ENCODE results near the gene WDR62.
A peak's percentile ranks its signal among the peaks of the same experiment; 100 is the strongest.

The WDR62 gene

DNA sequence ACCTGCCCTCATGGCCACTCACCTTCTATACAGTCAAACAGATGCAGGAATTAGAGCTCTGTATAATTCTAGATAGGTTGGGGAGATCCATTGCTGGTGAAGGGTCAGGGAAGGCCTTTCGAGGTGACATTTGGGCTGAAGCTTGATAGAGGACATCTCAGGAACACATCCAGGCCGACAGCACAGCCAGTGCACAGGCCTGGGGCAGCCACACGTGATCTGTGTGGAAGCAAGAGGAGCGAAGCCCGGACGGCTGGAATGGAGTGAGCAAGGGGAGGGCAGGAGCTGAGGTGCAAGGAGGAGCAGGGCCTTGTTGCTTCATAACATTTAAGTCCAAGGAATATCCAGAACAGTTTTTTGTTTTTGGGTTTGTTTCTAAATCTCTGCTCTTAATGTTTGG, 51.7 kb downstream of the WDR62 start:
- H3K27ac ChIP-seq: no peak overlapping the region
- H3K27me3 ChIP-seq (ENCODE audit: insufficient read depth, low read depth, severe bottlenecking): no peaks in the 10 kb centered on the region
- no peak for DNase-seq
- H3K4me3 ChIP-seq (ENCODE audit: low read depth, low read length): no peak overlapping the region
- TF ChIP-seq, protein P1, sequence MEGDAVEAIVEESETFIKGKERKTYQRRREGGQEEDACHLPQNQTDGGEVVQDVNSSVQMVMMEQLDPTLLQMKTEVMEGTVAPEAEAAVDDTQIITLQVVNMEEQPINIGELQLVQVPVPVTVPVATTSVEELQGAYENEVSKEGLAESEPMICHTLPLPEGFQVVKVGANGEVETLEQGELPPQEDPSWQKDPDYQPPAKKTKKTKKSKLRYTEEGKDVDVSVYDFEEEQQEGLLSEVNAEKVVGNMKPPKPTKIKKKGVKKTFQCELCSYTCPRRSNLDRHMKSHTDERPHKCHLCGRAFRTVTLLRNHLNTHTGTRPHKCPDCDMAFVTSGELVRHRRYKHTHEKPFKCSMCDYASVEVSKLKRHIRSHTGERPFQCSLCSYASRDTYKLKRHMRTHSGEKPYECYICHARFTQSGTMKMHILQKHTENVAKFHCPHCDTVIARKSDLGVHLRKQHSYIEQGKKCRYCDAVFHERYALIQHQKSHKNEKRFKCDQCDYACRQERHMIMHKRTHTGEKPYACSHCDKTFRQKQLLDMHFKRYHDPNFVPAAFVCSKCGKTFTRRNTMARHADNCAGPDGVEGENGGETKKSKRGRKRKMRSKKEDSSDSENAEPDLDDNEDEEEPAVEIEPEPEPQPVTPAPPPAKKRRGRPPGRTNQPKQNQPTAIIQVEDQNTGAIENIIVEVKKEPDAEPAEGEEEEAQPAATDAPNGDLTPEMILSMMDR (IDR thresholded peaks at IDR 0.05; ENCODE audit: low read depth, low read length): no peak
- no peaks in the 10 kb centered on the region for H3K9me3 ChIP-seq (ENCODE audit: severe bottlenecking)
- H3K36me3 ChIP-seq: peaks cover 55% of the 10 kb centered on the region

DNA sequence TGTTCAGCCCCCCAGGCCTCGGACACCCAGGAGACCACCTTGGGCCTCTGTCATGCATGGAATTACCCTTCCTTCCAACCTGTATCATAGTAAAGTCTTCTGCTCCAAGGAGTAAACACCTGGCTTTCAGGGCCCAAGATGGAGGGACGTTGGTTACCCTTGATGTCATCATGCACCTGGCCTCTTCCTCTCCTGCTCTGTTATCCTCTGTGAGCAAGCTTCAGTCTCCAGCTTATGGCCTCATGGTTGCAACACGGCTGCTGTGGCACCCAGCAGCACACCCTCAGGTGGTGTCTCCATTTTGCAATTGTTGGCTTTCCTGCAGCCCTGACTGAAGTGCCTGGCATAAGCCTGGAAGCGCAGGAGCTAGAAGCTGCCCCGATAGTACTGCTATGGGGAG, 52.3 kb downstream of the WDR62 start:
- TF ChIP-seq, protein P1 (IDR thresholded peaks at IDR 0.05; ENCODE audit: low read depth, low read length): no peak
- no peak overlapping the region for H3K4me3 ChIP-seq (ENCODE audit: low read depth, low read length)
- no peaks in the 10 kb centered on the region for H3K27me3 ChIP-seq (ENCODE audit: insufficient read depth, low read depth, severe bottlenecking)
- H3K9me3 ChIP-seq (ENCODE audit: severe bottlenecking): no peaks in the 10 kb centered on the region
- DNase-seq: no peak
- H3K36me3 ChIP-seq: peaks cover 58% of the 10 kb centered on the region
- no peak overlapping the region for H3K27ac ChIP-seq

DNA sequence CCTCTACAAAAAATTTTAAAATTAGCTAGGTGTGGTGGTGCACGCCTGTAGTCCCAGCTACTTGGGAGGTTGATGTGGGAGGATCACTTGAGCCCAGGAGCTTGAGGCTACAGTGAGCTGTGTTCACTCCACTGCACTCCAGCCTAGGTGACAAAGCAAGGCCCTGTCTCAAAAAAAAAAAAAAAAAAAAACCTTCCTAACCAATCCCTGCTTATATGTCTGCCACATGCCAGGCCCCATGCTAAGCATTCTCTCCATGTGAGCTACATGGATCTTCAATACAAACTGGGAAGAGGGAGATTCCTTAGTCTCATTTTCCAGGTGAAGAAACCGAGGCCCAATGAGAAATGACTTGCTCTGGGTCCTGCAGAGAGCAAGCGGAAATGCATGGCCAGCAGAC, 54.0 kb downstream of the WDR62 start:
- no peaks in the 10 kb centered on the region for H3K27me3 ChIP-seq (ENCODE audit: insufficient read depth, low read depth, severe bottlenecking)
- TF ChIP-seq, protein P1 (IDR thresholded peaks at IDR 0.05; ENCODE audit: low read depth, low read length): no peak
- no peaks in the 10 kb centered on the region for H3K9me3 ChIP-seq (ENCODE audit: severe bottlenecking)
- no peak overlapping the region for H3K27ac ChIP-seq
- DNase-seq: no peak
- H3K36me3 ChIP-seq: peaks cover 58% of the 10 kb centered on the region
- no peak overlapping the region for H3K4me3 ChIP-seq (ENCODE audit: low read depth, low read length)

DNA sequence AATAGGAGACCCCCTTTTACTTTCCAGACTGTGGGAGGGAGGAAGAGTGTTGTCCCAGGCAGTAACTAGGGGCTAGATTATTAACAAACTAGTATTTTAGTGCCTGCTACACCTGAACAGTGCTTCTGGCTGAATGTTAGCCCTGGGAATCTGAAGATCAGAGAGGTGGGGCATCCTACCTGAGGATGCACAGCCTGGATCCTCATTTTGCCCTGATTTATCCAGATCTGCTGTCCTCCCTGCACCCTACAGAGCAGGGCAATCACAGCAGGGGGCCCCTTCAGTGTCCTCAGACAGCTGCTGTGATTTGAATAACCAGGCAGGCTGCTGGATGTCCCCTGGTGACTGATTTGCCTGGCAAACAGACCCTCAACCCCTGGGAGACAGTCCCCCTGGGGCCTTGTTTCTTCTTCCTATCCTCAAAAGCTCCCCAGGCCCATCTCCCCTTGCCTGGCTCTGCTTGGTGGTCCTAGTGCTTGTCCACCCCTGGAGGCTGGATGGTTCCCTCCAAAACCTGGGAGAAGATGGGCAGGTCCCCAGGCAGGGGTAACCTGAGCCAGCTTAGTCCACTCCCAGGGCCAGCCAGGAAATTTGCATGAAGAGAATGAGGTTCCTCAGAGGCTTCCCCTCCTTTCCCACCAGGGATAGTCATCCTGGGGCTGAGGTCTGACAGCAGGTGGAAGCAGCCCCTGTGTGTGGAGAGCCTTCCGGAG, 55.9 kb downstream of the WDR62 start, which contains the start of gene OVOL3:
Gene OVOL3, plus strand, starts transcription at position 657 of the 713 bp plus-strand sequence. CDS start 60 bp downstream, outside the sequence.
- Histone ChIP-seq H3K27me3 (ENCODE audit: insufficient read depth, low read depth, severe bottlenecking) (no peaks in the 10 kb centered on the region), H3K9me3 (ENCODE audit: severe bottlenecking) (no peaks in the 10 kb centered on the region), H3K27ac (peak within 1 kb of the TSS; percentile 27), H3K4me3 (ENCODE audit: low read depth, low read length) (no peak within 1 kb of the TSS), H3K36me3 (peaks cover 41% of the 10 kb centered on the region)
- TF ChIP-seq, protein P1 (IDR thresholded peaks at IDR 0.05; ENCODE audit: low read depth, low read length): no peak
- DNase-seq: peak; percentile 30

DNA sequence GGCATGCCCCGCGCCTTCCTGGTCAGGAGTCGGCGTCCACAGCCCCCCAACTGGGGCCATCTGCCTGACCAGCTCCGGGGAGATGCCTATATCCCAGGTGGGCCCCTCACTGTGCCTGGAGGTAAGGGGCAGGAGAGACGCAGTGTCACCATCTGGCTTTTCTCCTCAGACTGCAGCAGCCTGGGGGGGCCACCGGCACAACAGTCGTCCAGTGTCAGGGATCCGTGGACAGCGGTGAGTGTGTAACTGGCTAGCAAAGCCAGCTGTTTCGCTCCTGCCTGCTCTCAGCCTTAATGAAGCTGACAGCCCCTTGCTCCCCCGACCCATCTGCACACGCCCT, 56.5 kb downstream of the WDR62 start:
- Histone ChIP-seq H3K27me3 (ENCODE audit: insufficient read depth, low read depth, severe bottlenecking) (no peaks in the 10 kb centered on the region), H3K4me3 (ENCODE audit: low read depth, low read length) (no peak overlapping the region), H3K36me3 (peaks cover 39% of the 10 kb centered on the region), H3K9me3 (ENCODE audit: severe bottlenecking) (no peaks in the 10 kb centered on the region), H3K27ac (peak overlapping the region; percentile 27)
- DNase-seq: peak; percentile 26
- TF ChIP-seq, protein P1 (IDR thresholded peaks at IDR 0.05; ENCODE audit: low read depth, low read length): no peak

DNA sequence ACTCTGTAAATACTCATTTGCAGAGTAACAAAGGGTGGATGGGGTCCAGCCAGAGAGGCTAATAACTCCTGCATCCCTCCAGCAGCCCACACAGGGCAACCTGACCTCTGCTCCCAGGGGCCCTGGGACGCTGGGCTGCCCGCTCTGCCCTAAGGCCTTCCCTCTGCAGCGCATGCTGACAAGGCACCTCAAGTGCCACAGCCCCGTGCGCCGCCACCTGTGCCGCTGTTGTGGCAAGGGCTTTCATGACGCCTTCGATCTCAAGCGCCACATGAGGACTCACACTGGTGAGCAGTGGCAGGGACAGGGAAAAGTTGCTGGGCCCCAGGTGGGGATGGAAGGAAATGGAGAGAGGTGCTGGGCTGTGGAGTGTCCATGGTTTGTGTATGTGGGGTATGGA, 58.0 kb downstream of the WDR62 start:
- no peaks in the 10 kb centered on the region for H3K9me3 ChIP-seq (ENCODE audit: severe bottlenecking)
- H3K27me3 ChIP-seq (ENCODE audit: insufficient read depth, low read depth, severe bottlenecking): no peaks in the 10 kb centered on the region
- DNase-seq: no peak
- TF ChIP-seq, protein P1 (IDR thresholded peaks at IDR 0.05; ENCODE audit: low read depth, low read length): no peak
- H3K36me3 ChIP-seq: peaks cover 46% of the 10 kb centered on the region
- H3K4me3 ChIP-seq (ENCODE audit: low read depth, low read length): no peak overlapping the region
- peak overlapping the region; percentile 40 for H3K27ac ChIP-seq
